A549 (cell line): Measurements from ENCODE around the gene TWIST2.

Source experiments
- CTCF ChIP-seq: fragments of >200 bp; sonication (Bioruptor Twin); formaldehyde crosslinking; IDR thresholded peaks from 3 replicates; pipeline ENCODE4 v1.5.1; 2016
- EP300 ChIP-seq, 2 experiments: fragments of >200 bp; sonication (Bioruptor Twin); formaldehyde crosslinking; IDR thresholded peaks; 2 replicates in 1 of 2; 3 replicates in 1 of 2; pipeline ENCODE4 v1.6.1; 2016 to 2017
- ESRRA ChIP-seq: fragments of 150-350 bp; IDR thresholded peaks from 2 replicates; pipeline ENCODE4 v1.6.1; 2014; ENCODE audit warnings: mild to moderate bottlenecking, low read length, borderline replicate concordance
- HDAC2 ChIP-seq: fragments of 200-600 bp; sonication (generic); IDR thresholded peaks from 2 replicates; pipeline ENCODE4 v1.6.1; 2016
- HMGXB4 ChIP-seq: fragments of 250-450 bp; sonication (Bioruptor Pico); IDR thresholded peaks from 2 replicates; pipeline ENCODE4 v1.5.0; 2021; ENCODE audit warnings: mild to moderate bottlenecking, moderate library complexity, borderline replicate concordance
- HOXA7 ChIP-seq: fragments of 250-450 bp; sonication (Bioruptor Pico); IDR thresholded peaks from 2 replicates; pipeline ENCODE4 v1.5.0; 2020; ENCODE audit warnings: mild to moderate bottlenecking, moderate library complexity
- MAX ChIP-seq: IDR thresholded peaks from 2 replicates; pipeline ENCODE4 v1.6.1; 2012
- POLR2A ChIP-seq: IDR thresholded peaks from 2 replicates; pipeline ENCODE4 v1.6.1; 2012; ENCODE audit warnings: mild to moderate bottlenecking, low read length
- REST ChIP-seq: fragments of 200-600 bp; sonication (generic); IDR thresholded peaks from 2 replicates; pipeline ENCODE4 v1.6.1; 2016; ENCODE audit warnings: antibody characterized with exemption, mild to moderate bottlenecking, moderate library complexity
- ZFP36 ChIP-seq: fragments of 450-650 bp; IDR thresholded peaks from 2 replicates; pipeline ENCODE4 v1.6.1; 2014; ENCODE audit warnings: borderline replicate concordance; ENCODE audit not compliant: partially characterized antibody

GRCh38 chr2:238878051-238878735 lies 30.3 kb downstream of the TWIST2 start:
- TF ChIP-seq CTCF (no peak), REST (no peak), ZFP36 (no peak), HOXA7 (CRISPR knock-in tag) (no peak), POLR2A (no peak), HMGXB4 (CRISPR knock-in tag) (no peak), MAX (no peak), HDAC2 (no peak), EP300 (IDR thresholded peaks at IDR 0.05) (no peak), ESRRA (no peak)
